HepG2 (cell line): ENCODE data around the gene CLCA4. TPM values are rescaled to one million over a fixed set of nuclear protein-coding genes. Genes with fewer than 3 reads are reported as not detected.

Experiments used
- ATAC-seq: fragments of 200-7000 bp; cut with Tn5 transposase; 3 replicates; pipeline ENCODE4 v1.9.1; 2020; ENCODE audit warnings: mild to moderate bottlenecking, moderate library complexity
- BruUV-seq: library from RNA; stranded (reverse); fragments of 400-500 nt; replicated peaks from 2 replicates; lab custom pipeline; 2021; lab: Mats Ljungman, UMichigan
- CTCF ChIA-PET: fragments of 300-600 bp; formaldehyde crosslinking; extraction: SDS; loops from one replicate; lab custom pipeline; 2021; ENCODE audit warnings: low total read pairs, inconsistent platforms, low intra/inter-chr PET ratio; lab: Yijun Ruan, JAX
- POLR2A ChIA-PET: fragments of 350-600 bp; sonication (Branson Sonifier 250); formaldehyde crosslinking; loops from one replicate; lab custom pipeline; 2020; ENCODE audit warnings: antibody characterized with exemption, inconsistent platforms; lab: Yijun Ruan, JAX
- DNase-seq: peaks from one replicate; pipeline ENCODE4 v3.0.0-alpha.2; 2015; ENCODE audit warnings: low spot score
- FAIRE-seq: peaks from 3 replicates; lab custom pipeline; 2011; peaks lifted over from hg19 to GRCh38; lab: Jason Lieb, UNC
- H2AFZ ChIP-seq: one replicate; pipeline ENCODE4 v1.6.1; 2011; ENCODE audit warnings: low read length, inconsistent platforms
- H3K27ac ChIP-seq: fragments of 300-600 bp; 3 replicates; pipeline ENCODE4 v1.8.0; 2011; ENCODE audit warnings: mixed run types, mild to moderate bottlenecking, mixed read lengths, low read length, inconsistent platforms; ENCODE audit not compliant: insufficient read depth; ENCODE audit errors: extremely low read length
- H3K27me3 ChIP-seq, 2 experiments: fragments of 200-600 bp in 1 of 2; 2 replicates in 1 of 2; 3 replicates in 1 of 2; pipeline versions ENCODE4 v1.6.0 to v1.8.0; 2011; ENCODE audit warnings: low read length in 2 of 2, mild to moderate bottlenecking in 2 of 2, moderate library complexity in 2 of 2, inconsistent platforms in 1 of 2; ENCODE audit not compliant: insufficient read depth in 2 of 2, control insufficient read depth in 1 of 2
- H3K36me3 ChIP-seq, 2 experiments: fragments of 200-600 bp in 1 of 2; replicated peaks in 1 of 2; 2 replicates in 1 of 2; 3 replicates in 1 of 2; pipeline versions ENCODE4 v1.5.1 to v1.8.0; 2011; ENCODE audit warnings: low read length in 2 of 2, inconsistent platforms in 1 of 2; ENCODE audit not compliant: insufficient read depth in 2 of 2, control insufficient read depth in 1 of 2
- H3K4me1 ChIP-seq: 2 replicates; pipeline ENCODE4 v1.5.1; 2012; ENCODE audit warnings: low read length, inconsistent platforms; ENCODE audit not compliant: insufficient read depth
- H3K4me2 ChIP-seq: 2 replicates; pipeline ENCODE4 v1.6.0; 2011; ENCODE audit warnings: low read depth, low read length, inconsistent platforms
- H3K4me3 ChIP-seq, 3 experiments: fragments of 200-600 bp in 1 of 3; sonication (generic), shearing (Covaris generic) in 1 of 3; replicated peaks in 1 of 3; 2 replicates each; pipeline ENCODE4 v1.5.1; 2011 to 2016; ENCODE audit warnings: low read length in 3 of 3, inconsistent platforms in 2 of 3, low read depth in 2 of 3, mild to moderate bottlenecking in 2 of 3, control low read depth in 1 of 3, mixed read lengths in 1 of 3; ENCODE audit not compliant: insufficient read depth in 1 of 3
- H3K79me2 ChIP-seq: one replicate; pipeline ENCODE4 v1.6.1; 2011; ENCODE audit warnings: low read length, inconsistent platforms; ENCODE audit not compliant: insufficient read depth
- H3K9ac ChIP-seq: 2 replicates; pipeline ENCODE4 v1.6.0; 2011; ENCODE audit warnings: mild to moderate bottlenecking, low read depth, low read length, inconsistent platforms; ENCODE audit not compliant: insufficient read depth
- H3K9me3 ChIP-seq: 2 replicates; pipeline ENCODE4 v1.5.1; 2012; ENCODE audit warnings: mild to moderate bottlenecking, low read length
- H4K20me1 ChIP-seq: 2 replicates; pipeline ENCODE4 v1.6.0; 2011; ENCODE audit warnings: inconsistent platforms, mild to moderate bottlenecking, low read length, moderate library complexity; ENCODE audit not compliant: insufficient read depth
- BRCA1 ChIP-seq: sonication (generic); formaldehyde crosslinking; IDR thresholded peaks from 2 replicates; pipeline ENCODE4 v1.4.0; 2020; ENCODE audit warnings: missing genetic modification reagents
- PPARG ChIP-seq: conservative IDR thresholded peaks from 2 replicates; pipeline ENCODE4 v1.6.1; 2016; ENCODE audit warnings: missing biosample characterization, missing genetic modification reagents
- PREB ChIP-seq: sonication (generic); formaldehyde crosslinking; IDR thresholded peaks from 2 replicates; pipeline ENCODE4 v1.4.0; 2020; ENCODE audit warnings: missing genetic modification reagents
- SNAPC2 ChIP-seq: sonication (generic); formaldehyde crosslinking; IDR thresholded peaks from 2 replicates; pipeline ENCODE4 v1.8.1; 2022; ENCODE audit warnings: mild to moderate bottlenecking, missing genetic modification reagents
- SNRNP70 ChIP-seq: fragments of 200-400 bp; formaldehyde crosslinking; IDR thresholded peaks from 2 replicates; pipeline ENCODE4 v1.6.1; 2017; ENCODE audit warnings: mild to moderate bottlenecking, low read depth, low read length, moderate library complexity
- ZNF329 ChIP-seq: sonication (generic); formaldehyde crosslinking; IDR thresholded peaks from 2 replicates; pipeline ENCODE4 v1.9.0; 2021; ENCODE audit warnings: low read depth, mild to moderate bottlenecking, missing genetic modification reagents
- ZNF343 ChIP-seq: sonication (generic); formaldehyde crosslinking; IDR thresholded peaks from 2 replicates; pipeline ENCODE4 v1.4.0; 2020; ENCODE audit warnings: mild to moderate bottlenecking, missing genetic modification reagents
- WGBS: methylation state at CpG from one replicate; pipeline ENCODE4 v1.1.6; 2017; ENCODE audit warnings: low lambda C conversion rate; 5-methylcytosine and 5-hydroxymethylcytosine counted together
- in situ Hi-C: cut with HindIII; loops from 2 replicates; pipeline ENCODE4 v1.10.0; 2017; ENCODE audit warnings: low pct_unique_long_range_greater_than_20kb; ENCODE audit not compliant: extremely low pct_ligation_motif_present
- intact Hi-C: fragments of 100-400 bp; cut with micrococcal nuclease; formaldehyde crosslinking; loops from one replicate; pipeline ENCODE4 v1.10.0; 2022; ENCODE audit not compliant: unreplicated experiment
- polyA plus RNA-seq, 8 experiments: library from polyadenylated mRNA; depleted of rRNA in 3 of 8; stranded (reverse) in 7 of 8; unstranded in 1 of 8; fragments of >200 nt; fragmentation: Illumina TruSeq in 4 of 8; extraction: Trizol in 4 of 8; gene quantifications; 2 replicates each; pipeline versions ENCODE4 v1.2.1 to v1.2.3, GENCODE V29; 2011 to 2016; ENCODE audit warnings: low read depth in 4 of 8, missing spikeins in 1 of 8, mixed read lengths in 1 of 8; ENCODE audit not compliant: insufficient read depth in 1 of 8
- total RNA-seq, 5 experiments: library from RNA; depleted of rRNA; stranded (reverse); fragments of >200 nt; fragmentation: Illumina TruSeq; extraction: Trizol; gene quantifications; 2 replicates each; pipeline ENCODE4 v1.2.3, GENCODE V29; 2016; ENCODE audit warnings: low read depth in 1 of 5
- TF ChIP-seq, protein P1 (sequence below): sonication (generic); formaldehyde crosslinking; IDR thresholded peaks from 2 replicates; pipeline ENCODE4 v1.4.0; 2020; ENCODE audit warnings: missing genetic modification reagents
- TF ChIP-seq, protein P2 (sequence below): sonication (generic); formaldehyde crosslinking; IDR thresholded peaks from 2 replicates; pipeline ENCODE4 v1.4.0; 2020; ENCODE audit warnings: missing genetic modification reagents, borderline replicate concordance

Gene CLCA4
- total and polyA plus RNA-seq, 2 of the 13 experiments (the other 11 are each of a cell fraction or from before 2014, with no cell fraction given), result not detected

- Histone ChIP-seq H2AFZ (no peak overlapping the region), H3K4me3 (no peak overlapping the region), H3K79me2 (no peaks in the 10 kb centered on the region), H3K27me3 (peaks cover 1 to 11% of the 10 kb centered on the region in 2 experiments; a peak in 2 of 5 replicates), H3K36me3 (no peaks in the 10 kb centered on the region), H4K20me1 (no peaks in the 10 kb centered on the region), H3K4me1 (0 out of 2 replicates have a peak, but pooled peaks cover 6% of the 10 kb centered on the region), H3K9ac (no peak overlapping the region), H3K9me3 (no peaks in the 10 kb centered on the region), H3K4me2 (no peak overlapping the region), H3K27ac (no peak overlapping the region)
- in situ Hi-C loops (no loop called here), intact Hi-C loops (no loop called here)
- DNase-seq (no peak), FAIRE-seq (no peak), ATAC-seq (no peak)
- 3% methylated on average over 3 of the region's 3 CpGs for WGBS
- BruUV-seq, result no TSS peak
- TF ChIP-seq PREB (CRISPR knock-in tag), result no peak
- no peak for TF ChIP-seq BRCA1 (CRISPR knock-in tag)
- TF ChIP-seq ZNF329 (CRISPR knock-in tag), result no peak
- no peak for TF ChIP-seq SNAPC2
- TF ChIP-seq, protein P1, sequence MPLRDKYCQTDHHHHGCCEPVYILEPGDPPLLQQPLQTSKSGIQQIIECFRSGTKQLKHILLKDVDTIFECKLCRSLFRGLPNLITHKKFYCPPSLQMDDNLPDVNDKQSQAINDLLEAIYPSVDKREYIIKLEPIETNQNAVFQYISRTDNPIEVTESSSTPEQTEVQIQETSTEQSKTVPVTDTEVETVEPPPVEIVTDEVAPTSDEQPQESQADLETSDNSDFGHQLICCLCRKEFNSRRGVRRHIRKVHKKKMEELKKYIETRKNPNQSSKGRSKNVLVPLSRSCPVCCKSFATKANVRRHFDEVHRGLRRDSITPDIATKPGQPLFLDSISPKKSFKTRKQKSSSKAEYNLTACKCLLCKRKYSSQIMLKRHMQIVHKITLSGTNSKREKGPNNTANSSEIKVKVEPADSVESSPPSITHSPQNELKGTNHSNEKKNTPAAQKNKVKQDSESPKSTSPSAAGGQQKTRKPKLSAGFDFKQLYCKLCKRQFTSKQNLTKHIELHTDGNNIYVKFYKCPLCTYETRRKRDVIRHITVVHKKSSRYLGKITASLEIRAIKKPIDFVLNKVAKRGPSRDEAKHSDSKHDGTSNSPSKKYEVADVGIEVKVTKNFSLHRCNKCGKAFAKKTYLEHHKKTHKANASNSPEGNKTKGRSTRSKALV (CRISPR knock-in tag), result no peak
- TF ChIP-seq, protein P2, sequence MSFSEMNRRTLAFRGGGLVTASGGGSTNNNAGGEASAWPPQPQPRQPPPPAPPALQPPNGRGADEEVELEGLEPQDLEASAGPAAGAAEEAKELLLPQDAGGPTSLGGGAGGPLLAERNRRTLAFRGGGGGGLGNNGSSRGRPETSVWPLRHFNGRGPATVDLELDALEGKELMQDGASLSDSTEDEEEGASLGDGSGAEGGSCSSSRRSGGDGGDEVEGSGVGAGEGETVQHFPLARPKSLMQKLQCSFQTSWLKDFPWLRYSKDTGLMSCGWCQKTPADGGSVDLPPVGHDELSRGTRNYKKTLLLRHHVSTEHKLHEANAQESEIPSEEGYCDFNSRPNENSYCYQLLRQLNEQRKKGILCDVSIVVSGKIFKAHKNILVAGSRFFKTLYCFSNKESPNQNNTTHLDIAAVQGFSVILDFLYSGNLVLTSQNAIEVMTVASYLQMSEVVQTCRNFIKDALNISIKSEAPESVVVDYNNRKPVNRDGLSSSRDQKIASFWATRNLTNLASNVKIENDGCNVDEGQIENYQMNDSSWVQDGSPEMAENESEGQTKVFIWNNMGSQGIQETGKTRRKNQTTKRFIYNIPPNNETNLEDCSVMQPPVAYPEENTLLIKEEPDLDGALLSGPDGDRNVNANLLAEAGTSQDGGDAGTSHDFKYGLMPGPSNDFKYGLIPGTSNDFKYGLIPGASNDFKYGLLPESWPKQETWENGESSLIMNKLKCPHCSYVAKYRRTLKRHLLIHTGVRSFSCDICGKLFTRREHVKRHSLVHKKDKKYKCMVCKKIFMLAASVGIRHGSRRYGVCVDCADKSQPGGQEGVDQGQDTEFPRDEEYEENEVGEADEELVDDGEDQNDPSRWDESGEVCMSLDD, result no peak
- no peak for TF ChIP-seq PPARG (CRISPR knock-in tag)
- no peak for TF ChIP-seq ZNF343 (CRISPR knock-in tag)
- no peak for TF ChIP-seq SNRNP70
- POLR2A ChIA-PET, result no interaction called here
- CTCF ChIA-PET, result no interaction called here
Observed at GRCh38 chr1:86498281-86498680, 48.6 kb upstream of the CLCA4 start.
